HG03457 (cell line): ENCODE results near the gene BLACAT1.
"Not testable (repeated sequence)": the region's sequence is repeated elsewhere in the genome, so short reads cannot be mapped to it uniquely, and the experiment has no call there.

Source experiments
- ATAC-seq: cut with Tn5 transposase; IDR thresholded peaks from one replicate; pipeline ENCODE4 v1.9.1; 2021; ENCODE audit warnings: moderate number of reproducible peaks; ENCODE audit not compliant: unreplicated experiment

The BLACAT1 gene

DNA sequence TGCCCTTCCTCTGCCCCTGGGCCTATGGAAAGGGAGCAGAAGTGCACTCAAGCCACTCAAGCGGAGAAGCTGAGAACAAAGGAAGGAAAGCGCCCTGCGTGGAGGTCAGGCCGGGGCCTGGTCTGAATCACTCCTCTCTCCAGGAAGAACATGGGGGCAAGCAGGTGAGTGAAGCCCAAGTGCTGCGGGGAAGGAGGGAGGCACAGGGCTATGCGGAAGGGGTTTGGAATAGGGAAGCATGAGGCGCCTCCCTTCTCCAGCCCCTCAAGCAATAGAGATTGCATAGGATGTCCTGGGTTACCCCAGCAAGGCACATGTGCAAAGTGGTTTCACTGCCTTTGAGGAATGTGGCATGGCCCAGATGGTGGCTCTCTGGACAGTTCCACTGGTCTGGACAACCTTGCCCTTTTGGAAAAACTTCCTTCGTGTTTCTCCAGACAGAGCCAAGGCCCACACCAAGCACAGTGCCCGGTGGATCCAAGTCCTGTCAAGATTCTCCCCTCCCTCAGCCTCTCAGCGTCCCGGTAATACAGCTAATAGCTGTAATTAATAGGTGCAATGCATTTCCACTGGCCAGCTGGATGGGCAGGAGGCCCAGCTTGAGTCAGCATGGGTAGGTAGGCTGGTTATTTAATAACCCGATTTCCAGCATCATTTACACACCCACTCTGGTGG lies 13.7 kb downstream of the BLACAT1 start:
- no peak for ATAC-seq

DNA sequence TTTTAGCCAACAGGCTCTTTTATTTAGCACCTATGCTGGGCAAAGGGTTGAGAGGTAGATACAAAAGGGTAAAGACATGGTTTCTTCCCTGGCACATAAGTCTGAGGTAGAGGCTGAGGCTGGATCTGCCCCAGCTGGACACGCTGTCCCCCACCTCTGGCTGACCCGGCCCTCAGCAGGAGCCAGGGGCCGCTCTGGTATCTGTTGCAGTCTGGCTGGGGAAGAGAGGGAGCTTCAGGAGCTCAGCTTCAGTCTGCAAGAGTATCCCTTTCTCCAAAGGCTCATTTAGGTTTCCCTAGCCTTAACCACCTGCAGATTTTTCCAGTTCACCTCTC lies 14.2 kb downstream of the BLACAT1 start:
- ATAC-seq, result no peak

DNA sequence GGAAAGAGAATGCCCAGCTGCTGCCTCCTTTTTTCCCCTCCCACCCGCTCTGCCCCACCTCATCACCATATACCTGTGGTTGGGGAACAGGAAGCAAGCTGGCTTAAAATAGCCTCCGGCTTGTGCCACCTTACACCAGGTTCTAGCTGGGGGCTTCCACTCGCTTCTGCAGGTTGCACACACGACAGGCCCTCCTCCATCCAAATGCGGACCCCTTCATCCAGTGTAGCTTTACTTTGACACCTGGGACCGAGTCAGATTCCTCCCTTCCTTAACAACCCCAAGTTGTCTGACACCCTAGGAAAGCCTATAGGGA lies 14.6 kb downstream of the BLACAT1 start:
- no peak for ATAC-seq

DNA sequence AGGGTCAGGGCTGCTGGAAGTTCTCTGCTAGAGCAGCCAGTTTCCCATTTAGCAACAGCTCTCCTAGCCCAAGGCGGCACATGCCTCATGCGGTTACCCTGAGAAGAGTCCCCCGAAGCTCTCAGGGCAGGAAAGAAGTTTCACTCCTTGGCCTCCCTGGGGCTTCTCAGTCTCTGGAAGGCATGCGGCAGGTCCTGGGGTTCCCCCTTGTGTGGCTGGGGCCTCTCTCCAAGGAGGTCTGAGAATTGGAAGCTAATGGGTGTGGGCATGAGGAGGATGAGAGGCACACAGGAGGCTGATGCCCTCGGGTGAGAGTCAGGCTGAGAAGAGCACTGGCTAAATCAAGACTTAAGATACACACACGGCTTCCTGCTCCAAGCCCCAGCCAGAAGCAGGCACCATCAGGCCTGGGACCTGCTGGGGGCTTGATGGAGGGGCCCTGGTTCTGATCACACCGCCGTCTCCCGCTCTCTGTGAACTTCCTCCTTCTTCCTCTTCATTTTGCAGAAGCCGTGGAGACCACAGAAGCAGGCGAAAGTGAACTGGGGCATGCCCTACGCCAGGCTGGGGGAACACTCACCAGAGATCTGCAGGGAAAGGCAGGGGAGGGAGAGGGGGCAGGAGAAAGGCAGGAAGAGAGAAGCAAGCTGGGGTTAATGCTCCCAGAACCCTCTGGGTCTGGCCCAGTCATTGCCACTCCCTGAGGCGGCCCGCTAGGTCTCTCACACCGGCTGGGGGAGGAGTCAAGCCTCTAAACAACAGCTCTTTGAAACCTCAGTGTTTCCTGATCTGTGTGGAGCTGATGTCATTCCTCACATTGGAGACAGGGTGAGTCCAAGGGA lies 15.1 kb downstream of the BLACAT1 start:
- peak; percentile 65 for ATAC-seq

DNA sequence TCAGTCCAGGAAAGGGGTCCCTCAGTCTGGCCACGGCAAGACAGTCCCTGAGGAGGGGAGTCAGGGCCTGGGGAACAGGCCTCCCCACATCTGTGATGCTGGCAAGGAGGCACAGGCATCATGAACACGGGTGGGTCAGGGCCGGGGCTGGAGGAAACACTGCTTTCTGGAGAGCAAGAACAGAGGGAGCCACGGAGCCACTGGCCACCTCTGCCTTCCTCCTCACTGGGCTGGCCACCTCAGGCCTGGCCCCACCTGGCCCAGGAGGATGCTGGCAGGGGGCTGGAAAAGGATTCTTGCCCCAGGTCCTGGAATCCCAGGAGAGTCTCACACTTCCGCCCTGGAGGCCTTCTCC lies 15.7 kb downstream of the BLACAT1 start:
- ATAC-seq, result no peak

DNA sequence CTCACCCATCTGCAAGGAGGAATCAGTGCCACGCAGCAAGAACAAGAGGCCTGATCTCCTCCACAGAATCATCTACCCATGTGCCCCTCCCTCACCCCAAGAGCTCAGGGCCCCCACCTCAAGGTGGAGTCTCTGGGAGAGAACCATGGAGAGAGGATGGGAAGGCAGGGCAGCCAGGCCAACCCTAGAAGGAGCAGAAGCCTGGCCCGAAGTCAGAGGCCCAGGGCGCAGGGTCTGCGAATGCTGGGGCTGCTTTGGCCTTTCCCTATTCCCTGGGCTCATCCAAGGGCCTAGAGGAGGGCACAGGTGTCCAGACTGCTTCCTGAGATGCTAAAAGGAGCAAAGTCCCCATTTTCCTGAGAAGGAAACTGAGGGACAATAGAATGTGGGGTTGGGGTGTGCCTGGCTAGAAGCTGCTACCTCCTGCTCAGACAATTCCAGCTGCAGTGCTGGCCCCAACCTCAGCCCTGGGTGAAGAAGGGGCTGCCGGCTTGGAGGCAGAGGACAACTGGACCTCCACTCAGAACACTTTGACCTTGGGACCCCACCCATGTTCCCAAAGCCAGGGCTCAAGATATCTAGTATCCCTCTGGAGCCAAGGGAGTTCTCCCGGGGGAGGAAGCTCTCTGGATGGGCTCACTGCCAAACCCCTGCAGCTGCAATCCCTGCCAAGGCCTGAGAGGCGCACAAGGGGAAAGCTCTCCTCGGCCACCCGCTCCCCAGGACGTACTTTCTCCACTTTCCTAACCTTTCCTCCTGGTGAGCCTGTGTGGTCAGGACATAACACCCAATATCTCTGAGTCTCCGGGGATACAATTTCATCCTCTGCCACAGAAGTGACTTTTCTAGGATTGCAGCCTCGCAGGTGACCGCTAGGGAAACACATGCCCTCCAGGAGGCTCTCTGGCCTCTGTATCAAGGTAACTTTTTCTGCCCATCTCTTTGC lies 17.4 kb downstream of the BLACAT1 start:
- ATAC-seq, result no peak

DNA sequence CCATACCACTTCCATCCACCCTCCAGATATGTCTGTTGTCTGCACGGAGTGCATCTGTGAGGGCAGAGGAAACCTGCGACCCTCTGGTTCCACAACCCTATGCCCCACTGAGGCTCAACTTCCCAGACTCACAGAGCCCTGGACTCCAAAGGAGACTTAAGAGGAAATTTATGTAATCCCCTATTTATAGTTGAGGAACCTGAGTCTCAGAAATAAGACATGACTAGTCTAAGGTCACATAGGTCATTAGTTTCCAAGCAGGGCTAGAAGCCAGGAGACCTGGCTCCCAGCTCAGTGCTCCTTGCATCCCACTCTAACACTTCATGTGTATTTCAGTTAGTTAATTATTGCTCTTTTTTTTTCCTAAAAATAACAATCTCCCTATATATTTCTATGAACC lies 18.3 kb downstream of the BLACAT1 start:
- ATAC-seq, result no peak

DNA sequence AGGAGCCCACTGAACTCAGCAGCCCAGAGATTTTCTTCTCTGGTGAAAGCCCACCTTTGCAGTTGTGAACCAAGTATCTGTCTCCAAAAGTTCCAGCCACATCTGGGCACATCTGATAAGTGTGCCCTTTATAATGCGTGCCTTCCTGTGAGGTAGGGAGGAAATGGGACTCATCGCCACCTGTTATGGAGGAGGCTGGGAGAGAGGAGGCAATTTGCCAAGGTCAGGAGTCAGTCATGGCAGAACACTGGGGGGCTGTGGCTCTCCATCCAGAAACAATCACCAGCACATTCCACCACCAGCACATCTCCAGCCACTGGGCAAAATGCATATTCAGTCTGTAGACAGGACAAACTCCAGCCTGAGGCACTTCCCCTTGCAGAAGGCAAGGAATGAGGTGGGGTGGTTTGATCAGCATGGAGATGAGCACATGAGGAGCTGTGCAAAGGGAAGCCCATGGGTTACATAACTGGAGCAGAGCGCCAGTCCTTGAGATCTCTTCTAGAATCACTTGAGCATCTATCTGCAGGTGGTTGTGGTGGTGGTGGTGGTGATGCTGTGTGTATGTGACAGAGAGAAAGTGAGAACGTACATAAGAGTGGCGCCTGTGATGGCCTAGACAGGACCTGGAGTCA lies 19.0 kb downstream of the BLACAT1 start:
- ATAC-seq, result no peak

DNA sequence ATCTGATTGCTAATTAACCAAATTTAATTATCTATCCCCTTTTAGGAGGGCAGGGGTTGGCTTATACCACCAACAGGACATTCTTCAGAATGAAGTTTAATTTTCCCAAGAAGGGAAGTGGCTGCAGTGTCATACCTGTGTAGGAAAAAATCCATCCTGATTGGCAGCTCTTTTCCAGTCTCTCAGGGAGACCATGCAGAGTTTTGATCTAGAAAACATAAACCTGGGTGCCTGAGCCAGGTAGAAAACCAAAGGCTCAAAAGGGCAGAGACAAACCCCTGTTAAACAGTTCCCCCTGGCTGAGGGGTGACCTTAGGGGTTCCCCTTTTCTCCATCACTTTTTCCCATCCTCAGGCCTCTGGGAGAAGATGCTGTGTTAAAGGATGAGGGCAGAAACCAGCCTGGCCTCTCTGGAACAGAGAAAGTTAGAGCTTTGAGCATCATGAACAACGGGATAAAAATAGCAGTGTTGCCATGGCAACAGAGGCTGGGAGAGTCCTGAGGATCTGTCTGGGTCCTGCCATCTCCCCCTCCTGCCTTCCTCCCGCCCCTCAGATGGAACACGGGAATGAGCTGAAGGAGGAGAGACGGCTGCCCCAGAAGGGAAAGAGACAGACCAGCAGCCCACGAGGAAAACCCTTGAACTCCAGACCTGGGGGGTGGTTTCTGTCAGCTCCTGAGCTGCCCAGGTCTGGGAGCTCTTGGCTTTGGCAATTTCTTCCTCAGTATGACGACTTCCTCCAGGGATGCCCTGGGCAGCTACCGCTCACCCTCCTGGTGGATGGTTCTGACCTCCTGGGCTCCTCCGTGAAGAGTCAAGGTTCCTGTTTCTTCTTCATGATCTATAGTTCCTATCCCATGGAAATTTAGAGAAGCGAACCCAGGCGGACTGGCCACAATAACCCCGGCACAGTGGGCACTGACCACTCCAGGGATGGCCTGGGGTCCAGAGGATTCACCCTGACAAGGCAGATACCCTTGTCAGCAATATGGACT lies 20.0 kb downstream of the BLACAT1 start:
- no peak for ATAC-seq

DNA sequence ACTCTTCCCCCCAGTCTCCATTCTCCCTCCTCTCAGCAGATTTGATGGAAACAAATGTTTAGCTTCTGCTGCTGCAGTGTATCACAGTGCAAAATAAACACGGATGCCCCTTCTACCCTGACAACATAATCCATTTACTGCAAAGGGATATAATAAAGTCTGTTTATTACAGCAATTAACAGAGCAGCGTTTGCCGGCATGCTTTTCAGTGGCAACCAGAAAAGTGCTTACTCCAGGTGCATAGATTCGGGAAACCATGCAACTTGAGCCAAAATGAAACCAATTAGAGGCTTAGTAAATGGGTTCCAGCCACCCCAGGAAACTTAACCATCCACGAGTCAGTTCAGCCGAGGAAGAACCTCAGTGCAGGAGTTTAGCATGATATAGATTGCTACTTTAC lies 21.1 kb downstream of the BLACAT1 start:
- ATAC-seq, result no peak

DNA sequence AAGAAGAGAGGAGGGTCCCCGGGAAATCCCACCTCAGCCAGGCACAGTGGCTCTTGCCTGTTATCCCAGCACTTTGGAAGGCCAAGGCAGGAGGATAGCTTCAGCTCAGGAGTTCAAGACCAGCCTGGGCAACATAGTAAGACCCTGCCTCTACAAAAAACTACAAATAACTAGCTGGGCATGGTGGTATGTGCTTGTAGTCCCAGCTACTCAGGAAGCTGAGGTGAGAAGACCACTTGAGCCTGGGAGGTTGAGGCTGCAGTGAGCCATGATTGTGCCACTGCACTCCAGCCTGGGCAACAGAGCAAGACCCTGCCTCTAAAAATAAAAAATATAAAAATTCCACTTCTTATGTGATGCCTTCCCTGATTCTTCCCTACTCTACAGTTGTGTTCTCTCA lies 23.2 kb downstream of the BLACAT1 start:
- not testable (repeated sequence) for ATAC-seq

DNA sequence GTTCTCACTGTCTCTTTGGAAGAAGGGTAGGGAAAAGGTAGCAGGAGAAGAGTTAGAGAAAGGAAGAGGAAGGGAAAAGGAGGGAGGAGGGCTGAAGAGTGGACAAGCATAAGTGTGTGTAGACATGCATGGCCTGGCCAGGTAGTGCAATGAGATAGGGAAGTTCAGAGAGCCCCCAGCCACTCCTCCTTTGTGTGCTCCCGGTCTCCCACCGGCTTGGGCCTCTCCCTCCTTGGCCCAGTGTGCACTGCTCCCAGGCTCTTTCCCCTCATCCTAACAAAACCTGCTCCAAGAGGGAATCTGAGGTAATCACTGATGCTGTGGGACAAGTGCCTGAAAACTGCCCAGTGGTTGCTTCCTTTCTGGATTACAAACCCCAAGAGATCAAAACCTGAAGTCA lies 23.7 kb downstream of the BLACAT1 start:
- ATAC-seq, result no peak

DNA sequence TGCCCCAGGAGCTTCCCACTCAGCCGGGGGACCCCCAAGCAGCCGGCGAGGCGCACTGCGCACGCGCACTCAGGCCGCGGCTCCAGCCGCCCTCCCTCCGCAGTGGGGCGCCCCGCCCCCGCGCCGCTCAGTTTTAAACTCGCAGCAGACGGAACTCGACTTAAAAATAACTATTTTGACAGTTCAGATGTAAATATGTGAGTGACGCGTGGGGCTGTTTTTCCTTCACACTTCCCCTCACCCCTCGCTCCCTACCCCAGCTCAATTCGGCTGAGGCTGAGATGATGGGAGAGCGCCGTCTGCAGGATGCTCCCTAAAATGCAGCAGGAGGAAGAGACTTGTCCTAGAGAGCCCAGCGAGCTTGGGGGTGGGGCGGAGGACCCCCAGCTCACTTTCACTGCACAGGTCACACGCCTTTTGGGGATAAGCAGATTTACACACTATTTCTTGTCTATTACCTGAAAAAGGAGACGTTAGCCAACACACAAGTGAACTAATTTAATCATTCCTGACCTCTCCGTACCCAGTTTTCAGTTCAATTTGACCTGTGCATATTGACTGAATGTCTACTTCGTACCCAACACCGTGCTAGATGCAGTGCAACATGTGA lies 25.0 kb downstream of the BLACAT1 start:
- ATAC-seq, result no peak

DNA sequence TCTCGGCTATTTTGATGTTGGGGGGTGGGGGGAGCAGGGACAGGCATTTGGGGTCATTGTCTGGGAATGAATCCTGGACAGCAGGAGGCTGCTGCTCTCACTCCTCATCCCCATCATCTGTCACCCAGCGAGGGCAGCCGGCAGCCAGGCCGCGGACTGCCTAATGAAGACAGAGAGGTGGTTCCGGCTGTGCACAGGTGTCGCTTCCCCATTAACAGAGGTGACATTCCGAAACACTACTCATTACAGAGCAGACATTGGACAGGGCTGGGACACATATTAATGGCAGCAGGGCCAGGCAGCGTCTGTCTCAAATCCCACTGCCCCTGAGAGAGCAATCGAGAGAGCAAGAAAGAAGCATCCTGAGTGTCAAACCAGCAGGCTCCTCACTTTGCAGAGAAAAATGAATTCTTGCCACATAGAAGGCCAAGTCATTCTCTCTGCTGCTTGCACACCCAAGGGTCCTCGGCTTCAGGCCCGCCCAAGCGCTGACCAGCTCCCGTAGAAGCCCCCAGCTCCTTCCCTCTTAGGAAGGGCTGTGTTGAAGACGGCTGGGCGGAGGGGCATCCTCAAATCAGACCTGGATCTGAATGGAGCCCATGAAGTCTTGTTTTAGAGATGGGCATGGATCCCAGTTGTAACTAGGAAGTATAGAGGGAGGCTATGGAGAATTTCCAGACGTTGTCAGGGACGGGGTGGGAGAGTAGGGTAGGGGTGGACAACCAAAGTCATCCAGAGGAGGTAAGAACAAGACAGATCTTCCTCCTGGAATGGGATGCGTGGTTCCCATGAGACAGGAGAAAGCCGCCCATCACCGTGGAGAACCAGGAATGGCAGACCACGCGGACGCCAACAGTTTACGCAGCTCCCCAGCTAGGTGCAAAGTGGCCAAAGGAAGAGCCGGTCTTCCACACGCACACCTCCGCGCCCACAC lies 25.8 kb downstream of the BLACAT1 start:
- no peak for ATAC-seq

DNA sequence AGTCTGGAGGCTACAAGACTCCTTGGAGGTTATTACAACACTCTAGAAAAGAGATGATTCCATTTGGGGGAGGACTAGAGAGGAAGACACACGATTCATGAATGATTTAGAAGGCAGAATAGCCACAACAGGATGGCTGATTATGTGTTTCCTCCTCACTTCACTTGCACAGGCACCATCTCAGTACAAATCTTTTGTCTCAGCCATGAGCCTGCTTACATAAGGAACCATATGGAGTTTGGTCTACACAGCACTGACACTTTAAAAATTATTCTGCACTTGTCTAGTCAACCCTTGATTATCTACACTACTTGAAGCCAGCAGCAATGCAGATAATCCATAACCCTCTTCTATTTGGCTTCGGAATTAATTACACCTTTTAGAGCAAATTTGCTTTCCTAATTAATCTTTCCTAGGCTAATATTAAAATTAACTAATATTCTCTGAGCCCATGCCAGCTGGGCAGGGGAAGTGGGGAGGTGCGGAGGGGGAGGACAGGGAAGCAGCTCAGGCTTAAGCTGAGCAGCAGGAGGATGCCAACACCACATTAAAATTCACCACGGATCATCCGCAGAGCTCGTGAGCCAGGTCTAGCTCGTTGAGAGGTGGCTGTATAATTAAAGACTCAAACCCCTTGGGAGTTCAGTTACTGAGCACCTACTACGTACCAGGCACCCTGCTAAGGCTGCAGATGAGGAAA lies 30.8 kb downstream of the BLACAT1 start:
- ATAC-seq, result no peak

DNA sequence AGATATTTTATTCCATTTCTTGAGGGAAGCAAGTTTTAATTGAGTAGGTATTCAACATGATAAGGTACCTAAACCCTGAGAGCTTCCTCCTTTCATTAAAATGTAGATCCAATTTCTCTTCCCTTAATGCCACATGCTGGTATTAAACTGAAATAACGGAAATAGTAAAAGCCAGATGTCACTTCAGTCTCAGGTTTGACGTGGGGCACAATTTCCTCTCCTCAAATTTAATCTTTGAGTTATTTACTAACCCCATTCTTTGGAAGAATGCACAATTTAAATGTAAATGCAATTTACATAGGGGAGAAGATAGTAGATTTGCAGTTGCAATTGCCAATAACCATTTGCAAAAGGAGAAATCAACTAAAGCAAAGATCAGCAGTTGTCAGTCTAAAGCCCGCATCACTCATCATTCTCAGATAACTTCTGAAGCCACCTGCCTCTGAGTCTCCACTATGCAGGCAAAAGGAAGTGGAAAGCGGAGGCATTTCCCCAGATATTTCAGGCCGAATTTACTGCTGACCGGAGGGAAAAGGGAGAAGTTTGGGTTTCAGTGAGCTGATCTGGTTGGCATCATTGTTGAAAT lies 31.9 kb downstream of the BLACAT1 start:
- no peak for ATAC-seq

DNA sequence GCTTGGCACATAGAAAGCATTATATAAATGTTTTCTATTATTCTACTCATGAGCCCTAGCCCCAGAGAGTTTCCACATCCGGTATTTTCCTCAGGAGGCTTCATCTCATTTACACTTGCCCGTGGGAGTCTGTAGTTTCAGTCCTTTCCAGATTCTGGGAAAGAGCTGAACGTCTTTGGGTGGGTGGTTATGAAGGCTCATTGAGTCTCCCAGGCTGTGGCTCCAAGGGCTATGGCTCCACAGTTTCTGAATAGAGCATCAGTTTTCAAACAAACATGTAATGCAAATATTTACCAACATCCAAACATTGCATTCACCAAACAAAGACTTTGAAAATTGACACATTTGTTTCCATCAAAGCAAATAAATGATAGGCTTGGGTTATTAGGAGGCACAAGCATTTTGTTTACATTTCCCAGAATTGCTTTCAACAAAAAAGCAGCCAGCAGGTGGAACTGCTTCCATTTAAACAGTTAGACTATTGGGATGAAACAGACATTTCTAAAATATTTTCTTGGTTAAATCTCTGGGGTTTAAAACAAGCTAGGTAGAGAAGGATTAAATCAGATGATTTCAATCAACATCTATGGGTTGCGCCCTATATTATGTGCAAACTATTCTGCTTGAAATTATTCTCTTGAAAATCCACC lies 32.7 kb downstream of the BLACAT1 start:
- ATAC-seq, result no peak
